ENCODE data around the gene NADK. TPM values are rescaled to one million over a fixed set of nuclear protein-coding genes. Genes with fewer than 3 reads are reported as not detected.

Gene NADK
- total and polyA plus RNA-seq, 2 of the 13 experiments (the other 11 are each of a cell fraction or from before 2014, with no cell fraction given): 56.6 to 60.1 TPM

- no peak for TF ChIP-seq ZNF598 (CRISPR knock-in tag; IDR thresholded peaks at IDR 0.05; ENCODE audit: borderline replicate concordance)
- 0 out of 2 replicates have a peak, but pooled peaks have one; percentile 58 for TF ChIP-seq ZNF414 (CRISPR knock-in tag; IDR thresholded peaks at IDR 0.05)
- no peak for TF ChIP-seq BATF2 (CRISPR knock-in tag; IDR thresholded peaks at IDR 0.05)
- no peak; the same call in none of the 2 replicates for TF ChIP-seq PAXIP1 (CRISPR knock-in tag; conservative IDR thresholded peaks at IDR 0.05)
- no peak for TF ChIP-seq PRPF4 (IDR thresholded peaks at IDR 0.05; ENCODE audit: low read depth, low read length, poor library complexity, severe bottlenecking)
- no peak for TF ChIP-seq SCMH1 (CRISPR knock-in tag; IDR thresholded peaks at IDR 0.05; ENCODE audit: borderline replicate concordance)
- no peak for TF ChIP-seq MLX (CRISPR knock-in tag; IDR thresholded peaks at IDR 0.05)
- no peak for TF ChIP-seq GPBP1L1 (CRISPR knock-in tag; IDR thresholded peaks at IDR 0.05)
- no peak for TF ChIP-seq ZNF335 (CRISPR knock-in tag; IDR thresholded peaks at IDR 0.05)
- no peak for TF ChIP-seq ZNF557 (CRISPR knock-in tag; IDR thresholded peaks at IDR 0.05)
- no peak for TF ChIP-seq FOXO1 (CRISPR knock-in tag; IDR thresholded peaks at IDR 0.05)
- no peak for TF ChIP-seq NRL (CRISPR knock-in tag; IDR thresholded peaks at IDR 0.05; ENCODE audit: borderline replicate concordance)
- no peak; the same call in none of the 2 replicates for TF ChIP-seq HNF4A (CRISPR knock-in tag; IDR thresholded peaks at IDR 0.05)
- no peak for TF ChIP-seq ZNF687 (CRISPR knock-in tag; IDR thresholded peaks at IDR 0.05)
- TF ChIP-seq ZSCAN20 (CRISPR knock-in tag; IDR thresholded peaks at IDR 0.05; ENCODE audit: borderline replicate concordance): no peak
These were observed 1.0 kb upstream of the NADK start (continued) for GRCh38 chr1:1779320-1779675.

Measured in HepG2 (cell line).